Raji (cell line): ENCODE results near the gene CCDC149.

Source experiments
- POLR2A ChIP-seq: IDR thresholded peaks from 2 replicates; pipeline ENCODE4 v1.6.1; 2011; ENCODE audit warnings: low read depth, low read length, control low read depth; ENCODE audit not compliant: insufficient read depth

The CCDC149 gene

DNA sequence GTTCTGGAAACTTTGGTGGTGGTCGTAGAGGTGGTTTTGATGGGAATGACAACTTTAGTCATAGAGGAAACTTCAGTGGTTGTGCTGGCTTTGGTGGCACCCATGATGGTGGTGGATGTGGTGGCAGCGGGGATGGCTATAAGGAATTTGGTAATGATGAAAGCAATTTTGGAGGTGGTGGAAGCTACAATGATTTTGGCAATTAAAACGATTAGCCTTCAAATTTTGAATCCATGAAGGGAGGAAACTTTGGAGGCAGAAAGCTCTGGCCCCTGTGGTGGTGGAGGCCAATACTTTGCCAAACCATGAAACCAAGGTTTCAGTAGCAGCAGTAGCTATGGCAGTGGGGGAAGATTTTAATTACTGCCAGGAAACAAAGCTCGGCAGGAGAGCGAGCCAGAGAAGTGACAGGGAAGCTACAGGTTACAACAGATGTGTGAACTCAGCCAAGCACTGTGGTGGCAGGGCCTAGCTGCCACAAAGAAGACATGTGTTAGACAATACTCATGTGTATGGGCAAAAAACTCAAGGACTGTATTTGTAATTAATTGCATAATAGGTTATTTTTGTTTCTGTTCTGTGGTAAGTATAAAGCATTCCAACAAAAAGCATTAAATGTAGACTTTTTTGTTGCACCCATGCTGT lies 140.7 kb downstream of the CCDC149 start:
- TF ChIP-seq POLR2A: no peak

DNA sequence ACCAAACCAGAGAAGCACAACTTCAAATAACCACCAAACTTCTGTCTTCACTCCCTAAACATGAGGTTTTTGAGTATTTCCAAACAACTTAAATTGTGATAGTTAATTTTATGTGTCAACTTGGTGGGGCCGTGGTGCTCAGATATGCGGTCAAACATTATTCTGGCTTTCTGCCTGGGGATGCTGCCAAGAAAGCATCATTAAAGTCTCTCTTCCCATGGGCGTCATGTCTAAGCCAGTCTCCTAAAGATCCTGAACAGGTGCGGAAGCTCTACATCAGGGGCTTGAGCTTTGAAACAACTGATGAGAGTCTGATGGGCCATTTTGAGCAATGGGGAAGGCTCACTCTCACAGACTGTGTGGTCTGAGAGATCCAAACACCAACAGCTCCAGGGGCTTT lies 141.6 kb downstream of the CCDC149 start:
- no peak for TF ChIP-seq POLR2A

DNA sequence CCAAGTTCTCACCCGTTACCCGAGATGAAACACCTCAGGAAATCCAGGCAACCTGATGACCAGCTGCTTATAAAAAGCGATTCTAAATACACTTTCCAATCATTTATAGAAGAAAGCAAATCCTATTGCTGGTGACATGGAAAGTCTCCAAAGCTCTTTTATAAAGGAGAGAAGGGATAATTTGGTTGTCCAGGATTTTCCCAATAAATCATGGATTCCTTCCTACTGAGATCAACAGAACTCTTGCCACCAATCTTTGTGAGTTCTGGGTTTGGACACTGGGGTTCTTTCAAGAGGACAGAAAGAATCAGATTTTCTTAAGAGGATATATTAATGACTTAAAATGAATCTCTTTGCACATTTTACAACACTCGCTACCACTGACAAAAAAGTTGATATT lies 142.2 kb downstream of the CCDC149 start:
- TF ChIP-seq POLR2A: no peak

DNA sequence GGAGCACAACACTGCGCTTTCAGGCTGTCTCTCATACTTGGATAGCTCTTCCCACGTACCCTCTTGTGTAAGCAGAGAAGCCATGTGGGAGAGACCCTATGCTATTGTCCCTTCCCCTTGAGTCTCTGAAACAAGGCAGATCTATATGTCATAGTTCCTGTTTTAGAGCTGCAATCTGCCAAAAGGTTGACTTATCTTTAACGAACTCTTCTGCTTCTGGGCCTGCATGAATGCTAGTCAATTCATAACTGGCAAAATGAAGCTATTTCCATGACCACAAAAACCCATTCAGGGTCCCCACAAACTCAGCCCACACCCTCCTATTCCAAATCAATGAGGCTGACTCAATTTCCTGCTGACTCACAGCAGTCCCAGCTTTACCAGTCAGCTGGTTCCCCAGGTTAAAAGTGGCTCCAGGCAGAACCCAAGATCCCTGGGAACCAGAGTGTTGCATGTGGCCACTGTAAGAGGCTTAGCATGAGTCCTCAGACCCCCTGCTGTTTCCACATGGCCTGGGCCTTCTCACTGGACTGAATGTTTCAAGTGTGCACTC lies 142.7 kb downstream of the CCDC149 start:
- TF ChIP-seq POLR2A: no peak

DNA sequence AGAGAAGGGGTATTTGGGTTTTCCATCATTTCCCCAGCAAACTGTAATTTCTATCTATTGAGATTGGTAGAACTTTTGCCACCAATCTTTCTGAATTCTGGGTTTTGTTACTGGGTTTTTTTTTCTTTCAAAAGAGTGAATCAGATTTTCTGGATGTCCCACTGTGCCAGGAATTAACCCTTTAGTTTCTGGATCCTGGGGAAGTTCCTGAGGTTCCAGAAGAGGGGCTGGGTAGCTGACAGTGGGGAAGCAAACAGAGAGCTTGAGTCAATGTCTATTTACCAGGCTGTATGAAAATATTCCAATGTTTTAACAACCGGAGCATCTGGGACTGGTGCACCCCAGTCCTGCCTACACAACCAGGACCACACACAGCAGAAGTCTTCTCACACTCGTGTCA lies 143.3 kb downstream of the CCDC149 start:
- TF ChIP-seq POLR2A: no peak

DNA sequence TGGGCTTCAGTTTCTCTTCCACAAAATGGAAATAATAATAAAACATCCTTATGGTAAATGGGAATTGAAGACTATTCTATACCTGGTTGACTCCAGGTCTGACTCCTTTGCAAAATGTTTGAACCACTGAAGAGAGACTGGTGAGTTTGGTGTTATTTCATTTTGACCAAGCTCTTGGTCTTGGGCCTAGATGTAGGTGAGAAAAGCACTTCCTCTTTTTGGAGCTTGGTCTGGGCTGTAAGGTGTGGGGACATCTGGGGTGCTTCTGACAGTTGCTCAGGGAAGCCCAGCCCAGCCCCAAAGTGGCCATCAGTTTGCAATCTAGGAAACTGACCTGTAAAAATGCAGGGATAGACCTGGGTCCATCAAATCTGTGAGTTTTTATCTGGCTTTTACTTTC lies 144.2 kb downstream of the CCDC149 start:
- no peak for TF ChIP-seq POLR2A

DNA sequence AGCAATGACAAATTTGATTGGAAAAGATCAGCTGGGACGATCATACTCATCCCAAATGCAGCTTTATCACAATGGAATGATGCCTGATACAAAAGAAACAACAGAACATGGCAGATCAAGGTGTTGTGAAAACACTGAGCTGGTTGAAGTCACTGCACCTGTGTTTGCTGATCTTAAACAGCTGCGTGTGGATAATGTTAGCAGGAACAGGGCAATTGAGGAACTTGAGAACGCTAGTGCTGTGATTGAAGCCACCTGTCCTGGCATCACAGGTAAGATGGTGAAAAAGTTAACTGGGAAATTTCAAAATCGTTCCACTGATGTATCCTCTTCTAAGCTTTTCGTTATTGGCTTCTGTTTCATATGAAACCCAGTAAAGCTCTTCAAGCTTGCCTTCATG lies 144.8 kb downstream of the CCDC149 start:
- no peak for TF ChIP-seq POLR2A

DNA sequence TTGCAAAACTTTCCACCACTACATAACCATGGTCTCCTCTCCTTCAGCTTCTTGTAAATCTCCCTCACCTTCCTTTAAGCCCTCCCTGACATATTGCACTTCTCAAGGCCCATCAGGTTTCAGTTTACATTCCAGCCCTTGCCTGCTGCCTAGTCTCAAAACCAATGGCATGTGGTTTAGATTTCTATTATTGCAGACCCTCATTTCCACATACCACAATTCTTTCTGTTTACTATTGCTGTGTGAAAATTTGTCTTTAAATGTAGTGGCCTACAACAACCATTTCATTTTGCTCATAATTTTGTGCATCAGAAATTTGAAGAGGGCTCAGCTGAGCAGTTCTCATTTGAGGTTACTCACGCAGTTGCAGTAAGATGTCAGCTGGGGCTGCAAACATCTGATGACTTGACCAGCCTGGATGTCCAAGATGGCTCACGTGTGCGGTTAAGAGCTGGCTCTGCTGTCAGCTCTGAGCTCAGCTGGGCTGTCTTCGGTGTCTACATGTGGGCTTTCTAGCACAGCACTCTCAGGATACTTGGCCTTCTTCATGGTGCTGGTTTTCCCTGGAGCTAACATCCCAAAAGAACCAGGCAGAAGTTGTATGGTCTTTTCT lies 147.4 kb downstream of the CCDC149 start:
- TF ChIP-seq POLR2A: no peak

DNA sequence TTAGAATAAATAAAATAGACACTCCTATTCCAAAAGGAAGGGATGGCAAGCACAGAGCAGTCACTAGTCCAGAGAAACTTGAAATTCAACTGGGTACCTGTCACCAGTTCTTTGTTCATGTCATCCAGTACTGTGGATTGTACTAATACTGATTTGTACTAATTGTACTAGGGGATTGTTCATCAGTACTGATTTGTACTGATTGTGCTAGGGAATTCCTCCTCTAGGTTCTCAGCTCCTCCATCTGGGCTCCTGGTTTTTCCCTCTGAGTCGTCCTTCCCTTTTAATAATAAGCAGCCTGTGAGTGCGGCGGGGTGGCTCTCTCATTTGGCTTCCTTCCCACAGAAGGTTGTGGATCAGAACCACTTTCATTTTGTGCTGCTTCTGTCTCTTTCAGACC lies 148.5 kb downstream of the CCDC149 start:
- TF ChIP-seq POLR2A: no peak

DNA sequence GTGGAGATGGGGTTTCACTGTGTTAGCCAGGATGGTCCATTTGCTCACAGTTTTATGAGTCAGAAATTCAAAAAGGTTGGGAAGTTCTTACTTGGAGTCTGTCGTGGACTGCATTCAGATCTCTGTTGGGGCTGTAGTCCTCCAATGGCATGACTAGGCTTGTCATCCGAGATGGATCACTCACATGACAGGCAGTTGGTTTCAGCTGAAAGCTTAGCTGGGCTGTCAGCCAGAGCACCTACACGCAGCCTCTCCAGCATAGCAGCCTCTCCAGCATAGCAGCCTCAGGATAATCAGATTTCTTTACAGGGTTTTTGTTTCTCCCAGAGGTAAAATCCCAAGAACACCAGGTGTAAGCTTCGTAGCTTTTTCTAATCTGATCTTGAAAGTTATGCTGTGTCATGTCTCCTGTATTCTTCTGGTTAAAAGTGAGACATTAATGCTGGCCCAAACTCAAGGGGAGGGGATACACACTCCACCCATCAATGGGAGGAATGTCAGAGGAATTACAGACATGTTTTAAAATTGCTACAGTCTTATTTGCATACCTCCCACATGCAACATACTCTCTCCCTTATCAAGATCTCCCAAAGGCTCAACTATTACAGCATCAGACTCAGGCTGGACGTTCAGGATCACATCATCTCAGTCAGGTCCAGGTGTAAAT lies 149.1 kb downstream of the CCDC149 start:
- TF ChIP-seq POLR2A: no peak
